Stimulated activated CD8-positive, alpha-beta memory T cell treated with anti-CD3 and anti-CD28 coated beads, Interleukin-2, amount 100 ng/mL, for 48 hours (primary cell): ENCODE data around the gene SAP130.

Experiments
- DNase-seq, 2 donors: peaks; one replicate each; pipeline ENCODE4 v3.0.0-alpha.2; 2020; ENCODE audit warnings: low read depth in 2 of 2

SAP130 gene

DNA sequence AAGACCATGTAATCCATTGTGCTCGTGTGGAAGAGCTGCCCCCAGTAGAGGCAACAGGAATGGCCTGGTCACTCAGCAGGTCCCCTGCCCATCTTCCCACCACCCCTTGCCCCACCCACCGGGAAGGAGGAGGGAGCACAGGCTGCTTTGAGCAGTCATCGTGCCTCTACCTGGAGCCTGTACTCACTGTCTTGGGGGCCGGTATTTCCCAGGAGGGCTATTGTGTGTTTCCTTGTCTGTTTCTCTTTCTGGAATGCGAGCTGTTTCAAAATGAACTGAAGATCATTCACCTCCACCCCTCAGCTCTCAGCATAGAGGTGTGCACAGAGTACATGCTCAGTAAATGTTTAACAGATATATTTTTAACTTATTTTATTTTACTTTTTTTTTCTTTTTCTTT, 134.4 kb downstream of the SAP130 start:
- DNase-seq, result no peak

- no peak for DNase-seq
Observed at GRCh38 chr2:127893033-127893432, 134.8 kb downstream of the SAP130 start.

DNA sequence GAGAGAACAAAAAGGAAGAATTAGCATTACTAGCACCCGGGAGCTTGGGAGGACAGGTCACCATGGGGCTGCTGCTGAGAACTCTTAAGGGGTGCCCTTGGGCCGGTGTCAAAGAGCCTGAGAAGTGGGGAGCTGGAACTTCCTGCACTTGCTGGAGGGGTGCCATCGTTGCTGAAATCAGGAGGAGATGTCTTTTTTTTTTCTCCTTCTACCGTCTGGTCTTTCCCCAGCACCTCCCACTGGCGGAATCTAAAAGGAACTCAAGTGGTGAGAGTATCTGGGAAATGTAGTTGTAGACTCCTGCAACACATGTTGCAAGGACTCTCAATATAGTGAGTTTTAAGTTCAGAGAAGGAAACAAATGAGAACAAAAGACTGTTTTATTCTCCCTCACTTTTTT, 136.0 kb downstream of the SAP130 start:
- no peak for DNase-seq
